KG1 (cell line): ENCODE data around the gene IFT43.

ENCODE experiments used
- DNase-seq: peaks from one replicate; lab custom pipeline; 2025; lab: John Stamatoyannopoulos, UW

IFT43 gene

DNA sequence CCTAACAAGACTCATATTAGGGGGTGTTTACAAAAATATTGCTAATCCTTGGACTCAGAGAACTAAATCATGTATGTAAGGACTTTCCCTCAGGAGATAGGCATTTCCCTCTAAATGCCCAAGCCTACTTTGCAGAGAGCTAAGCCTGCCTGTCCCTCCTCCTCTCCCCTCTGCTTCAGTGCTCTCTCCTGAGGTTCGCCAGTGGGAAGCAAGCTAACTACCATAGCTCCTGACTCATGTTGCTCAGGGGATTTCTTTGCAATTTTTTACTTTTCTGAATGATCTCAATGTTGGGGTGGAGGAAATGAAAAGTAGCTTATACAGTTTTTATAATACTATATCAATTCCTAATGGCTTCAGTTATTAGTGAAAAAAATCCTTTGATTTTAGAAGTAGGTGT, 29.6 kb downstream of the IFT43 start:
- DNase-seq: no peak

DNA sequence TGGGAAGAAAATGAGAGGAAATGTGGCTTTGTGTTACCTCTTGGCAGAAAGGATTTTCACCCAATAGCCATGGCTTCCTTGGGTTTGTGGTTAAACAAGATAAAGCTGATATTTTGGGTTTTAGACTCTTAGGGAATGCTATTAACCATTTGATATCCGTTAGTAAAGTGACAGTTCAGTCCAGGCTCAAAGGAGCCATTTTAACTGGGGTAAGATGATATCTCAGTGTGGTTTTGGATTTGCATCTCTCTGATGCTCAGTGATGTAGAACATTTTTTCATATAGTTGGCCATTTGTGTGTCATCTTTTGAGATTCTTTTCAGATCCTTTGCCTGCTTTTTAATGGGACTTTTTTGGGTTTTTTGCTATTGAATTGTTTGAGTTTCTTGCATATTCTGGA, 30.1 kb downstream of the IFT43 start:
- no peak for DNase-seq

DNA sequence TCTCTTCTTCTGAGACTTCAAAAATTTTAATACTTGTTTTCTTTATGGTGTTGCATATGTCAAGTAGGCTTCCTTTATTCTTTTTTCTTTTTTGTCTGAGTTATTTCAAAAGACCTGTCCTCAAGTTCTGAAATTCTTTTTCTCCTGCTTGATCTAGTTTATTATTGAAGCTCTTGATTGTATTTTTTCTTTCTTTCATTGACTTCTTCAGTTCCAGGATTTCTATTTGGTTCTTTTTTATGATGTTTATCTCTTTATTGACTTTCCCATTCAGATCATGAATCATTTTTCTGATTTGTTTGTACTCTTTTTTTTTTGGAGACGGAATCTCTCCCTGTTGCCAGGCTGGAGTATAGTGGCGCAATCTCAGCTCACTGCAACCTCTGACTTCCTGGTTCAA, 34.1 kb downstream of the IFT43 start:
- DNase-seq: no peak

DNA sequence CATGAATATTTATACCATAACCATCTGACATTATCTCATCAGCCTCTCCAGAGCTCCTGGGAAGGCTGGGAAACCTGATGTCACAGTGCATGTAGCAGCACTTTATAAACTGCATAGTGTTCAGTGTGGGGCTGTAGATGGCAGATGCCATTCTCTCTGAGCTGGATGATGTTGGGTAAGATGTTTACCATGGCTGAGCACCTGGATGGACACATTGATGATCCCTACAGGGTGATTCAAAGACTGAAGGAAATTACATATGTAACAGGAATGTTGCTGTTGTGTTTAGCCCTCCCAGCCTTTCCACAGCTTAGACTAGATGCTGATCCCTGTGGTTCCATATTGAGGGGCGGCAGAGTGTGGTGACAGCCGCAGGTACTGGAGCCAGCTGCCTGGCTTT, 37.4 kb downstream of the IFT43 start:
- DNase-seq: no peak

DNA sequence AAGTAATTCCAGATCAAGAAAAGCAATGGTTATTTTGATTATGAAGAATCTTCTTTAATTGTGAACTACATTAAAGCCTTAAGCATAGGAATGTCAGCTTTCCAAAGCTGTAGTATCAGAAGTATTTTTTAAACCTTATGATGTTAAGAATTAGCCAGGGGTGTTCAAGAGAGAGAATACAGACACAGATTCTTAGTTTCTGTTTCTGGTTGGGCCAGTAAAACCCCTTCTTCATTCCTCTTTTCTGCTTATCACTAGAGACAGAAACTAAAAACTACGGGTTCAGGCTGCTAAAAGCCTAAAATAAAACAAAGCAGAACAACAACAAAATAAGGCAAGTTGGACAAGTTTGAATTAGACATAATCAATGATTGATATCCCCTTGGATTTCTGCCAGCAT, 38.2 kb downstream of the IFT43 start:
- DNase-seq: no peak

DNA sequence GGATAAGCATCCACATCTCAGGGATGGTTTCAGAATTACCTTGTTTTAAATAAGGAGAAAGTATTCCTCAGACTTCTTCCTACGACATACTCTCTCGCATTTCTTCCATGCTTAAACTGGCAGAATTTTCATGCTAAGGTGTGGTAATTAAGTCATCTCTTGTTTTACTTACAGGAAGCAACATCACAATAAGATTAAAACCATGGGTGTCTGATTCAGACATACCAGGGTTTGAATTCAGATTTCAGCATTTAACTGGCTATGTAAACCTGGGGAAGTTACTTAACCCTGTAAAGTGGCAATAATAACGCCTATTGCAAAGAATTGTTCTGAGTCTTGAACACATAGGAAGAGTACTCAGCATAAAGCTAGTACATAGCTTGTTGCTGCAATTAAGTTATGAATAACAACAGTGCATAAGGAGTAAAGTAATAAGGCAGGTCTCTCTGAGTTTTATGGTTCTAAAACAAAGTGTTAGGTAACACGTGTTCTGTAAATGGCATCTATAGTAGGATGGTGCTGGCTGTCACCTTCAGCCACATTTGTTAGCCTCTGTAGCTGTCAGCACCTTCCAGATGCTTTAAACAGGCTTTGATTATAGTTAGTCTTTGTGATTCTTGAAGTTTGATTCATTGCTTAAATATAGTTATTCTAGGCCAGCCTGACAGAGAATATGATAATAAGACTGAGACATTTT, 38.8 kb downstream of the IFT43 start:
- DNase-seq: no peak

DNA sequence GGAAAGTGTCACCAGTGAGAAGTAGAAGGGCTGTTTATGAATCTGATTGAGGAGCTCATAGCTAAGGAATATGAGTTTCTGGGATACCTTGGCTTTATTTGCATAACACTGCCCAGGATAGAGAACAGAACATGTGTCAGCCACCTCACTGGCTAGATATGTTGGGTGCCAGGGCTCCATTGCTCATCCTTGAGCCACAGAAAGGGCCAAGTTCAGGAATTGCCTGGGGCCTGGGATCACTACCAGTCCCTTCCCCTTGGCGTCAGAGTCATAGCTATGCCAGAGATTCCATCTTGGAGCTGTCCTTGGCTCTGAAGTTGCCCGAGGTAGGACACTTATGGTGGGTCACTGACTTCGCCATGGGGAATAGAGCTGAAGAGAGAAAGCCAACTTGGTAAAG, 49.0 kb downstream of the IFT43 start:
- no peak for DNase-seq

DNA sequence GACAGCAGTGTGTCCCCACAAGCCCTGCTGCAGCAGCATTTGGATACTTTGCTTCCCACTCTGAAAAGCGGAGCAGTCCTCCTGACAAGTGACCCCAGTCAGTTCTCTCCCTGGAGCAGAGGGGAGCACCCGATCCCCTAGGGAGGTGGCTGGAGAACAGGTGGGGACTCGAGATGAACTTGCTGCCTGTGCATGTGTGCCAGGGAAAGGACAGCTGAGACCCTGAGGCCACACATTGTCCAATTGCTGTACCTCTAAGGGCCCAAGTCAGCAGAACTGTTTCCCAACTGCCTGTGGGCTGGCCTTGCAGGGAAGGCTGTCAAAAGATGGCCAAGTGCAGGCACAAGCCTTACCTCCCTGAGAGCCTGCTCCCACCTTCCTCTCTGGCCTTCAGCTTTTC, 55.1 kb downstream of the IFT43 start:
- no peak for DNase-seq

DNA sequence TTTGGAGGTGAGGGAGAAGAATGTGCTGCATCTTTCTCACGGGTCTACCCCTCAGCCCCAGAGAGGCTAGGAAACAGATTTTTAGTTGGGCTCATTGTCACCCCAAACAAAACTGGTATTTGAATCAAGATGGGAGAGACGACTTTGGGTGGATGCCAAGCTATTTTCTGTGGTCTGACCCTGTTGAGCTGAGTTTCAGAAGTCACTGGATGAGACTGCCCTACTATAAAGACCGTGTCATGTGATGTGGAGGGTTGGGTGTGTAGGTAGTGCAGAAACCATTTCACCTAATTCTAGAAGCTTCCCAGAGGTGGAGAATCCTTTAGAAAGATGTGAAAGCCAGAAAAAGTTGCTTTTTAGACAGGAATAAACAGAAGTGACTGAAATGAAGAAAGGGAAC, 60.2 kb downstream of the IFT43 start:
- no peak for DNase-seq

DNA sequence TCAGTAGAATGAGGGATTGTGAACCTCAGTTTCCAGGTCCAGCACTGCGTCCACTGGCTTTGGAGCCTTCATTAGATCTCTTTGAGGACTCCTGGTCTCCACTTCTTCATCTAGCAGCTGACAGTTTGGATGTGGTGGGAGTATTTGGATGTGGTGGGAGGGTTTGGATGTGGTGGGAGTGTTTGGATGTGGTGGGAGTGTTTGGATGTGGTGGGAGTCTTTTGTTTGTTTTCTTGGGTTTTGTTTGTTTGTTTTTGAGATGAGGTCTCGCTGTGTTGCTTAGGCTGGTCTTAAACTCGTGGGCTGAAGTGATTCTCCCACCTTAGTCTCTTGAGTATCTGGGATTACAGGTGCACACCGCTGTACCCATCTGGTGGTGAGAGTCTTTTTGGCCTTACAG, 64.7 kb downstream of the IFT43 start:
- DNase-seq: no peak

DNA sequence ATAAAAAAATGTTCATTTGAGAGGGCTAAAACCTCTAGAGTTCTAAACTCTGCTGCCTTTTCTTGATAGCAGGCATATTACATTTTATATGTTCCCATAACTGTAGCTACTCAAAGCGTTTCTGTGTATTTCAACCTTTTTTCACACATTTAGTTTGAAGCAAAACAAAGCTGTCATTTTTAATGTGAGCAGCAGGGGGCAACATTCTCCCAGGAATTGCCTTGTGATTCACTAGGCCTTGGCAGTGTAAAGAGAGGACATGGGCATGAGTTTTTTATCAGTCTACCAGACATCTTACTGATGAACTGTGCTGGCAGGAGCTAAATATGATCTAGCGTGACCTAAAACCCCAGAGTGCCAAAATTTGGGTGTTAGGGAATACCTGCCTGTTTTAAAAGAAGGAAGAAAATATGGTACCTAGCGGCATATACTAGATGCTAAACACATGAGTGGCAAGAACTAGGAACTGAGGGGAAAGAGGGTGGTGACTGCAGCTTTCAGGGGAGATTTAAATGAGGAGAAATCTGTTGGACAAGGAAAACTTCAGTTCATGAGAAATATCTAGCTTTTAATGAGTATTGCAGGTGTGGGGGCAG, 65.3 kb downstream of the IFT43 start:
- peak; percentile 53 for DNase-seq

DNA sequence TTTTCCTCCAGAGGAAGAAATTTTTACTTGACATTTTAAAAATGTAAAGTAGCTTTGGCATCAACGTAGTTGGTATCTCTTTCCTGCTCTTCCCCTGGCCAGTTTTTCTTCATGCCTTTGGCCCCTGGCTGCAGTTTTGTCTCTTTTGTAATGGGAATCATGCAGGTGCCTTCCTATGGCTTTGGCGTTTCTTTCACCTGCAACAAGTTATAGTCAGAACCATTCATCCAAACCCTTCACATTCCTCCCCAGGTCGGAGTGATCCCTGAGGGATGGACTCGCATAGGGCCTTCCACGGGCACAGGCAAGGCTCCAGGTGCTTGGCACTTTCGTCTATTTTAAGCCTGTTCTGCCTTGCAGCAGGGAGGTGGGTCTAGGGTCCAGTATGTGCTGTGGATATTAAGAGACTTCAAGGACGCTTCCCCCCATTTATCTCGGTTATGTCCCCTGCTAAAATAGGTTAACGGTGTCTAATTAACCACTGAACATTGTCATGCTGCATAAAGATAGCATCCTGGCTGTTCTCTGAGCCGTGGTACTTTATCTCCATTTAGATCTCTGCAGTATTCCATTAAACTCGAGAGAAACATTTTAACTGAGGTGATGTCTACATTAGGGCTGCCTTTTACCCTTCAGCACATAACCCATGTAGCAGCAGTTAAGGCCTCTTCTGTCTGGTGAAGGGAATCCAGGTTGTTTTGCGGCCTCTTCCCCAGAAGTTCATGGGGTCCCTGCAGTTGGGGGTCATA, 66.3 kb downstream of the IFT43 start:
- DNase-seq: no peak

DNA sequence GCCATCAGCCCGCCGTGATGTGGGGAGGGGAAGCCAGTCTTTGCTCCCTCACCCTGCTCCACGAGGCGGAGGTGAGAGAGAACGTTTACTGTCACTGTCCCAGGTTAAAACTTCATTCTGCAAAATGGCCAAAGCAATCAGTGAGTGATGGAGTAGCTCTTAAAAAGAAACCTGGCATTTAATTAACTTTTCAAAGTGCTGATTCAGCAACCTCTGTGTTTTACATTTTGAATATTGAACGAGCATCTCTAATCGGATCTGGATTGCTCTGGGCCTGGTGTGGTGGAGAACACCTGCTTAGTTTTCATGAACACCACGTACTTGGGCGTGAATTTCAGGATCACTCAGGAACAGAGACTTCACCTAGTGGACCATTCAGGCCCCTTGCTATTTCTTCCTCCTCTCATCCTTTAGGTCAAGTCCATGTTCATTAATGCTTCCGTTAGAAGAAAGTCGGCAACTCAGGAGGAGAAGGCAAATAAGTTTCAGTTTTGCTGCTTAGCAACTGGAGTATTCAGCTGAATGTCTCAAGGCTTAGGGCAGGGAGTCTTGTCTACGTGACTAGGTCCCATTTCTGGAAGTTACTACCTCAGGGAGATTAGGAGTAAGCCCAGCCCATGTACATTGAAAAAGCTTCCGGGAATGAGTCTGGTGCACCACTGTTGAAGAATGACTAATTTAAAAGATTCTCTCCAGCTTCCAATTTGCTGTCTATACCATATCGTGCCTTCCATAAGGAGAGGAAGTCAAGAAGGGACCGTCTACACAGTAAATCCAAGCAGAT, 68.2 kb downstream of the IFT43 start:
- DNase-seq: no peak

DNA sequence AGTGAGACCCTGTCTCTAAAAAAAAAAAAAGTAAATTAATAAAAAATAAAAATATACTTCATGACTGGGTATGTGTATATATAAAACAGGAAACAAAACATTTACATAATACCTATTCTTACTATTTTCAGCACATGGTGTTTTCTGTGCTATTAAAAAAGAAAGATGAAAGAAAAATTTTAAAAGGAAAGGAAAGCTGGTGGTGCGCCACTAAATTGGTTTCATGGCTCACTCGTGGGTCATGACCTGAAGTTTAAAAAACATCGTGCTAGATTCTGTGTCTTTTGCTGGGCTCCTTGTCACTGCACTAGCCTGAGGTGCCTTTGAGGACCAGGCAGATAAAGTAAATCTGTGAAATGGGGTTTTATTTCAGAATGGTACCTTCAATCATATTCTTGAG, 69.8 kb downstream of the IFT43 start:
- DNase-seq: no peak

DNA sequence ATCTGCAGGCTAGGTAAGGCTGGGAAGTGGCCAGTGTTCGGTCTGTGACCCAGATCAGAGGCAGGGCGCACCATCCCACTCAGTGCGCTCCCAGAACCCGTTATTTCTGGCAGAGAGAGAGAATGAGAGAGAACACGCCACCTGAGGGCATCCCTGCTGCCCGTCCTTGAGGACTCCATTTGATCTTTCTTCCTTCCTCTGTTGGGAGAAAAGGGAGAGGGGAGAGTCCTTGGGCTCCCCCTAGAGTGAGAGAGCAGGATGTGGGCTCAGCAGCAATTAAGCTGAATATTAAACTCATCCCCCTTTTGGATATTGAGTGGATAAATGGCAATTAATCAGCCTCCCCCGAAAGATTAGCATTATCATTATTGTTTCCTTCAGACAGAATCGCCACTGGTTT, 70.6 kb downstream of the IFT43 start:
- DNase-seq: no peak

DNA sequence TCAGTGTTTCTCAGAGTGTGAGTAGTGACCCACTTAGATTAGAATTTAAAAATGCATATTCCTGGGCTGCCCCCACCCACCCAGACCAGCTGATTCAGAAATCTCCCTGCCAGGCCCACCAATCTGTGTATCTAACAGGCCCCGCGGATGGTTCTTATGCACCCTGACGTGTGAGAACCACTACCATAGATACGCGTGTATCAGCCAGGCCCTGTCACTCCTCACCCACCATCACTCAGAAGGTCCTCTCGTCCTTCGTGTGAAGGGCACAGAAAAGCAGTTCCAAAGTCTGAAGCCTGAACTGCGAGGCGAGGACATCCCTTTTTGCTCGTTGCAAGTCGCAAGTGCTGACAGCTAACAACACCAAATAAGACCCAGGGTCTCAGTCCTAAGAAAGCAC, 72.4 kb downstream of the IFT43 start:
- no peak for DNase-seq

DNA sequence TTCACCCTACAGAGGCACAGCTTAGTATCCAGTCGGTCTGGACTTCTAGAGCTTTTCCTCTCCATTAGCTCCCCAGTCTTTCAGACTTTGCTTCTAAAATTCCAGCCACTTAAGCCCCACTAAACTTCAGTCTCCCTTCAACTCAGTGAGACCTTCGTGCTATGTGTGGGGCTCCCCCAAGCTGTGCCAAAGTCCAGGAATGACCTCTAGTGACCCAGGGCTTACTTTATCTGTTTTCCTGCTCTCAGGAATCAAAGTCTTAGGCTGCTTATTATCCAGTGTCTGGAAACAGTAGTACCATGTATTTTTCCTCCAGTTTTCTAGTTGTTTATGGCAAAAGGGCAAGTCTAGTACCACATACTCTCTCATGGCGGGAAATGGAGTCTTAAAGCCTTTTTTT, 77.8 kb downstream of the IFT43 start:
- DNase-seq: no peak

DNA sequence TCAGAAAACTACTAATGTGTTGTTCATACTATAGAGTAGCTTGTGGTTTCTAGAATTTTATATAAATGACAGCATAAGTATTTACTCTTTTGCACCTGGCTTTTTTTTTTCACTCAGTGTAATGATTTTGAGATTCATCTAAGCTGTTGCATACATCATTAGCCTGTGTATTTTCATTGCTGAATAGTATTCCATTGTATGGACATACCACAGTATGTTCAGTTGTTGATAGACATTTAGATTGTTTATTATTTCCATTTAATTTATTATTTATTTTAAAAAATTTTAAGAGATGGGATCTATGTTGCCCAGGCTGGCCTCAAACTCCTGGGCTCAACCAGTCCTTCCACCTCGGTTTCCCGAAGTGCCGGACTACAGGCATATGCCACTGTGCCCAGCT, 80.0 kb downstream of the IFT43 start:
- DNase-seq: no peak

DNA sequence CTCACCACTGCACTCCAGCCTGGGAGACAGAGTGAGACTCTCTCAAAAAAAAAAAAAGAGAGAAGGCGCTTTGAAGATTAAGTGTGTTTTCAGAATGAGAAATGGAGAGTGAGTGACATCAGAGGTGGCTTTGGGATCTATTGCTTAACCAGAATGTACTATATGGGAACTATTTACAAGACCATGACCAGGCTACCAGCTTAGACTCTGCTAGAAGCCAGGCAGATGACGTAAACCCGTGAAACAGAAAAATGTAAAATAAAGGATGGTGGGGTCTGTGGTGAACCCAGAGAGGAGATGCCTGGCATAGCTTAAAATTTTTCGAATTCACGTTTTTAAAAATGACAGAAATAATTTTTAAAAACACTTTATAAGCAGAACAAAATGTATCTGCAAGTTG, 82.0 kb downstream of the IFT43 start:
- no peak for DNase-seq

DNA sequence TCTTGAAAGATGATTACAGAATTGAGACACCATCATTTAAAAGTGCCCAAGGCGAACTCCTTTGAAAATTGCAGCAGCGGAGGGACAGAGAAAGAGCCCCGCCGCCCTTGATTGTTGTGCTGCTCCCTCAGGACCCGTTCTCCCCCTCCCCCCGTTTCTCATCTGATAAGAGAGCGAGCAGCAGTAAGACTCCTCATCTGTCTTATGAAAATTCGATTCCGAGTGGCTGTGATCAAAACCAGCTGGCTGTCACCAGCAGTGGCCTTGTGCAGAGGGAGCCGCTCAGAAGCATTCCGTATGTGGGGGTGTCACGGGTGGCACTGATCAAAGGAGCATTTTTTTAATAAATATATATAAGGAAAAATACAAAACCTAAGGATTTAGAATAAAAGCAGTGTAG, 88.2 kb downstream of the IFT43 start:
- DNase-seq: no peak

DNA sequence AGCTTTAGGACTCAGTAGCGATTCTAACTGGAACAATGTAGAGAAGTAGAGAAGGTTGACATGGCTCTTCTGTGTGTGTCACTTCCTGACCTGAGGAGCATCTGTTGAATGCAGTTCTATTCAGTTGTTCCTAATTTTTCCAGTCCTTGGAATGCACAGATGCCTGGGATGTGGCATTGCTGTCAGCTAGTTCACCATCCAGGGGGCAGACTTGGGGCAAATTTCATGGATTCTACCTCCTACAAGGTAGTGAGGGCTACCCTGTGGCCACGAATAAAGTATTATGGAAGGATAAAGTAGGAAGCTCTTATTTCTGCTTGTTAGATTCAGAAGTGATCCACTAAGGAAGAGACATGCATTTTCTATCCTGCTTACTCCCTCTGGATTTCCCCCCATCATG, 91.8 kb downstream of the IFT43 start:
- no peak for DNase-seq

DNA sequence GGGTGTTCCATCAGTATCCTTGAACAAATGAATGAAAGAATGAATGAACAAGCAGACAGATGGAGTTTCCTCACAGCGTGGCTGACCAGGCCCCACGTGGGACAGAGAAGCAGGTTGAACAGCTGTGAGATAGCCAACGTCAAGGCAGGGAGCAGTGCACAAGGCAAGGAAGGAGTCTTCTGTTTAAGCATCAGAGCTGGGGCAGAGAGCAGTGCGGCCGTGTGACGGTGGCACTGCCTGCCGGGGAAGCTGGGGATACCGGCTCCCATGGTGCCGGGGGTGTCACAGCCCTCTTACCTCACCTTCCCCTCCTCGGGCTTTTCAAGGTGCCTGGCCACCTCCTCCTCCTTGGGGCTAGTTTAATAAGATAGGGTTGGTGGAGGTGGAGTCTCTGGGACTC, 92.9 kb downstream of the IFT43 start:
- no peak for DNase-seq

DNA sequence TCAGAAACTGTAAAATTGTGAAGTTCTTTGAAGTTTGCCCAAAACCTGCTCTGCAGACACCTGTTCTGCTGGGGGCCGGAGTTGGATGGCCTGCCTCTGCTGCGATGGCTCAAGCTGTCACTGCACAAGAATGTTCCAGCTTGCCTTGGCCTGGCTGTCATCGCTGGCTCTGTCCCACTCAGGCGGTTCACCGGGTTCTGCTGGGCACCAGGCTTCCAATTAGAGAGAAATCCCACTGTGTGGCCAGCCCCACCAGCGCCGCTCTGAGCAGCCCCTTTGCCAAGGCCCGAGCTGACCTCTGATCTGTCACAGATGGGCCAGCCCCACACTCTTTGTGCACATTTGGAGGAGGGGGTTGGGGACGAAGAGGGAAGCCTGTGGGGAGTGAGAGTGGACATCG, 94.5 kb downstream of the IFT43 start:
- no peak for DNase-seq
